GM12878 (cell line): Measurements from ENCODE around the gene LILRB2.

Source experiments
- ATF3 ChIP-seq: IDR thresholded peaks from 2 replicates; pipeline ENCODE4 v1.6.1; 2011; ENCODE audit warnings: low read depth, mild to moderate bottlenecking, low read length, moderate library complexity, borderline replicate concordance; ENCODE audit errors: extremely low read depth
- CREB1 ChIP-seq: IDR thresholded peaks from 2 replicates; pipeline ENCODE4 v1.6.1; 2012; ENCODE audit warnings: low read depth, mild to moderate bottlenecking, inconsistent platforms
- CTCF ChIP-seq, 3 experiments: IDR thresholded peaks in 2 of 3; conservative IDR thresholded peaks in 1 of 3; 2 replicates each; pipeline ENCODE4 v1.5.1; 2011; ENCODE audit warnings: low read depth in 3 of 3, low read length in 3 of 3, mild to moderate bottlenecking in 3 of 3, control low read depth in 2 of 3, moderate library complexity in 2 of 3, inconsistent platforms in 1 of 3, mixed read lengths in 1 of 3; ENCODE audit not compliant: control insufficient read depth in 2 of 3, insufficient read depth in 1 of 3; ENCODE audit errors: extremely low read depth in 1 of 3
- ETV6 ChIP-seq, 2 experiments: fragments of 450-650 bp in 1 of 2; IDR thresholded peaks in 1 of 2; conservative IDR thresholded peaks in 1 of 2; 2 replicates each; pipeline ENCODE4 v1.6.1; 2014; ENCODE audit warnings: antibody characterized with exemption in 1 of 2, borderline replicate concordance in 1 of 2, low read depth in 1 of 2, mild to moderate bottlenecking in 1 of 2, moderate library complexity in 1 of 2
- POLR2AphosphoS5 ChIP-seq: IDR thresholded peaks from 2 replicates; pipeline ENCODE4 v1.6.1; 2011; ENCODE audit warnings: mild to moderate bottlenecking, low read length, inconsistent platforms
- RAD21 ChIP-seq: IDR thresholded peaks from 2 replicates; pipeline ENCODE4 v1.6.1; 2011; ENCODE audit warnings: mild to moderate bottlenecking, low read depth, low read length, moderate library complexity; ENCODE audit not compliant: insufficient read depth

- TF ChIP-seq CTCF (IDR thresholded peaks at IDR 0.05 in 2 of 3, conservative IDR thresholded peaks at IDR 0.05 in 1 of 3; ENCODE audit: control insufficient read depth in 2 of 3, extremely low read depth in 1 of 3, insufficient read depth in 1 of 3, low read depth in 3 of 3, low read length in 3 of 3), result no peak
- TF ChIP-seq ATF3, result no peak
- no peak for TF ChIP-seq ETV6 (conservative IDR thresholded peaks at IDR 0.05 in 1 of 2, IDR thresholded peaks at IDR 0.05 in 1 of 2; ENCODE audit: borderline replicate concordance in 1 of 2, low read depth in 1 of 2)
- no peak for TF ChIP-seq POLR2AphosphoS5
- no peak for TF ChIP-seq RAD21
- no peak for TF ChIP-seq CREB1
Observed at GRCh38 chr19:54317965-54318240, 37.0 kb upstream of the LILRB2 start.
